K562 (cell line): ENCODE results near the gene CCDC85A. TPM values are rescaled to one million over a fixed set of nuclear protein-coding genes. Genes with fewer than 3 reads are reported as not detected.

ENCODE experiments used
- ATF7 ChIP-seq: fragments of 450-650 bp; IDR thresholded peaks from 2 replicates; pipeline ENCODE4 v1.7.1; 2014; ENCODE audit warnings: mild to moderate bottlenecking, moderate library complexity
- CBX1 ChIP-seq: sonication (generic); IDR thresholded peaks from 2 replicates; pipeline ENCODE4 v1.6.1; 2016; ENCODE audit warnings: antibody characterized with exemption, low read depth, mild to moderate bottlenecking
- FIP1L1 ChIP-seq: fragments of 200-400 bp; formaldehyde crosslinking; IDR thresholded peaks from 2 replicates; pipeline ENCODE4 v1.6.1; 2018; ENCODE audit warnings: mild to moderate bottlenecking, low read depth, low read length; ENCODE audit not compliant: poor library complexity, severe bottlenecking
- KAT7 ChIP-seq: sonication (generic); formaldehyde crosslinking; IDR thresholded peaks from 2 replicates; pipeline ENCODE4 v1.8.0; 2022; ENCODE audit warnings: missing genetic modification reagents, mild to moderate bottlenecking, borderline replicate concordance
- KDM4B ChIP-seq, 2 experiments: fragments of 450-650 bp in 1 of 2; sonication (generic) in 1 of 2; IDR thresholded peaks; 2 replicates each; pipeline ENCODE4 v1.6.1; 2016 to 2017; ENCODE audit warnings: borderline replicate concordance in 2 of 2, antibody characterized with exemption in 1 of 2, low read depth in 1 of 2, mild to moderate bottlenecking in 1 of 2
- MCM3 ChIP-seq: fragments of 450-650 bp; IDR thresholded peaks from 2 replicates; pipeline ENCODE4 v1.6.1; 2016
- MECOM ChIP-seq: fragments of 250-450 bp; sonication (Bioruptor Pico); IDR thresholded peaks from 2 replicates; pipeline ENCODE4 v1.8.0; 2022; ENCODE audit warnings: inconsistent platforms
- MLX ChIP-seq, 2 experiments: fragments of 450-650 bp in 1 of 2; sonication (generic) in 1 of 2; formaldehyde crosslinking; conservative IDR thresholded peaks; 2 replicates each; pipeline versions ENCODE4 v1.4.0 to v1.8.1; 2020 to 2022; ENCODE audit warnings: mild to moderate bottlenecking in 1 of 2, missing genetic modification reagents in 1 of 2
- NR2C1 ChIP-seq, 2 experiments: fragments of 450-650 bp; IDR thresholded peaks; 2 replicates each; pipeline ENCODE4 v1.6.1; 2017; ENCODE audit warnings: mild to moderate bottlenecking in 2 of 2, antibody characterized with exemption in 1 of 2, inconsistent platforms in 1 of 2, missing compliant biosample characterization in 1 of 2, missing genetic modification characterization in 1 of 2
- PCBP1 ChIP-seq: fragments of 200-400 bp; formaldehyde crosslinking; IDR thresholded peaks from 2 replicates; pipeline ENCODE4 v1.6.1; 2018; ENCODE audit warnings: mild to moderate bottlenecking, low read depth, low read length; ENCODE audit not compliant: poor library complexity, severe bottlenecking
- PHF21A ChIP-seq: fragments of 450-650 bp; IDR thresholded peaks from 2 replicates; pipeline ENCODE4 v1.6.1; 2017; ENCODE audit warnings: low read depth, borderline replicate concordance
- POLR2H ChIP-seq: IDR thresholded peaks from 2 replicates; pipeline ENCODE4 v1.6.1; 2016; ENCODE audit warnings: missing genetic modification characterization, low read depth, mild to moderate bottlenecking, control low read depth, missing compliant biosample characterization, moderate library complexity
- PURB ChIP-seq: sonication (generic); formaldehyde crosslinking; IDR thresholded peaks from 2 replicates; pipeline ENCODE4 v1.9.0; 2021; ENCODE audit warnings: low read depth, mild to moderate bottlenecking, missing genetic modification reagents
- RHOXF2B ChIP-seq: fragments of 250-450 bp; sonication (Bioruptor Pico); conservative IDR thresholded peaks from 2 replicates; pipeline ENCODE4 v1.5.1; 2021
- YY1 ChIP-seq, 3 experiments: IDR thresholded peaks; 2 replicates each; pipeline ENCODE4 v1.6.1; 2011; ENCODE audit warnings: low read length in 2 of 3, mild to moderate bottlenecking in 2 of 3, moderate library complexity in 2 of 3, borderline replicate concordance in 1 of 3, control low read depth in 1 of 3, low read depth in 1 of 3; ENCODE audit not compliant: insufficient read depth in 3 of 3, insufficient replicate concordance in 2 of 3, control insufficient read depth in 1 of 3, insufficient read length in 1 of 3; ENCODE audit errors: extremely low read depth in 1 of 3
- ZNF124 ChIP-seq: sonication (generic); formaldehyde crosslinking; IDR thresholded peaks from 2 replicates; pipeline ENCODE4 v1.8.1; 2022; ENCODE audit warnings: missing genetic modification reagents
- ZNF324 ChIP-seq: fragments of 250-450 bp; sonication (Bioruptor Pico); IDR thresholded peaks from 2 replicates; pipeline ENCODE4 v1.4.0; 2020; ENCODE audit warnings: mild to moderate bottlenecking
- ZNF398 ChIP-seq: fragments of 250-450 bp; sonication (Bioruptor Pico); IDR thresholded peaks from 2 replicates; pipeline ENCODE4 v1.8.0; 2021; ENCODE audit warnings: moderate library complexity, mild to moderate bottlenecking, inconsistent platforms
- ZNF57 ChIP-seq: fragments of 450-650 bp; formaldehyde crosslinking; IDR thresholded peaks from 2 replicates; pipeline ENCODE4 v1.4.0; 2020; ENCODE audit warnings: mild to moderate bottlenecking, moderate library complexity
- ZNF639 ChIP-seq, 2 experiments: fragments of 200-800 bp in 1 of 2; sonication (Bioruptor generic) in 1 of 2; sonication (generic) in 1 of 2; formaldehyde crosslinking in 1 of 2; IDR thresholded peaks in 1 of 2; conservative IDR thresholded peaks in 1 of 2; 2 replicates each; pipeline versions ENCODE4 v1.5.0 to v1.6.1; 2016 to 2020; ENCODE audit warnings: missing compliant biosample characterization in 1 of 2, missing genetic modification characterization in 1 of 2, missing genetic modification reagents in 1 of 2
- polyA plus RNA-seq, 8 experiments: library from polyadenylated mRNA; depleted of rRNA in 4 of 8; stranded (reverse) in 5 of 8; unstranded in 3 of 8; fragments of >200 nt; fragmentation: Nextera tagmentation in 2 of 8; fragmentation: Illumina TruSeq in 1 of 8; extraction: Ambion mirVana in 2 of 8; extraction: Trizol in 1 of 8; gene quantifications; 2 replicates each; pipeline versions ENCODE4 v1.2.1 to v1.2.3, GENCODE V29; 2011 to 2014; ENCODE audit warnings: inconsistent platforms in 1 of 8, missing spikeins in 1 of 8
- total RNA-seq, 7 experiments: library from RNA; depleted of rRNA in 6 of 7; stranded (reverse); fragments of >200 nt in 6 of 7; fragmentation: Illumina TruSeq in 2 of 7; extraction: Trizol in 2 of 7; gene quantifications; 2 replicates each; pipeline versions ENCODE4 v1.2.1 to v1.2.3, GENCODE V29; 2011 to 2021; ENCODE audit warnings: low replicate concordance in 1 of 7

CCDC85A gene
- total and polyA plus RNA-seq, 9 of the 15 experiments (the other 6 are each of a cell fraction or from before 2014, with no cell fraction given) = 0.03 to 0.14 (median 0.10) TPM; not detected in 5

GRCh38 chr2:56183643-56184499 is at the start of gene CCDC85A (continued):
- TF ChIP-seq NR2C1 (IDR thresholded peaks at IDR 0.05) (no peak), NR2C1 (tag; IDR thresholded peaks at IDR 0.05) (no peak), ATF7 (peak; percentile 38; the same call in 1 of the 2 replicates), MCM3 (no peak), MLX (CRISPR knock-in tag; conservative IDR thresholded peaks at IDR 0.05) (no peak), ZNF398 (CRISPR knock-in tag) (no peak), PCBP1 (peak; percentile 66), KAT7 (CRISPR knock-in tag) (no peak), POLR2H (tag) (no peak), RHOXF2B (CRISPR knock-in tag) (no peak), KDM4B (IDR thresholded peaks at IDR 0.05; ENCODE audit: borderline replicate concordance in 2 of 2, low read depth in 1 of 2) (no peak), PURB (CRISPR knock-in tag) (no peak), FIP1L1 (no peak), ZNF639 (CRISPR knock-in tag; conservative IDR thresholded peaks at IDR 0.05 in 1 of 2, IDR thresholded peaks at IDR 0.05 in 1 of 2) (no peak), PHF21A (no peak), CBX1 (no peak), MECOM (CRISPR knock-in tag) (no peak), ZNF124 (no peak), YY1 (IDR thresholded peaks at IDR 0.05; ENCODE audit: borderline replicate concordance in 1 of 3, control insufficient read depth in 1 of 3, extremely low read depth in 1 of 3, insufficient read depth in 3 of 3, insufficient read length in 1 of 3, insufficient replicate concordance in 2 of 3, low read depth in 1 of 3, low read length in 2 of 3) (no peak), ZNF57 (no peak), ZNF324 (CRISPR knock-in tag) (no peak)
